Mesenteric fat pad (tissue), 1 donor: ENCODE data around the gene BDKRB1. TPM values are rescaled to one million over a fixed set of nuclear protein-coding genes. Genes with fewer than 3 reads are reported as not detected.

Experiments used
- DNase-seq: peaks from one replicate; pipeline ENCODE4 v3.0.0-alpha.2; 2020; ENCODE audit warnings: low spot score
- total RNA-seq: library from RNA; stranded (reverse); fragmentation: NEBNext Ultra II Directional; extraction: Animal tissue kit (Norgen Biotek cat#: 25700); gene quantifications from one replicate; pipeline ENCODE4 v1.2.1, GENCODE V29; 2021
- donor health status: DM: yes; HTN: yes; CAD: no.

The BDKRB1 gene
- total RNA-seq, 1 donor from 2014 or later = 0.71 TPM

DNA sequence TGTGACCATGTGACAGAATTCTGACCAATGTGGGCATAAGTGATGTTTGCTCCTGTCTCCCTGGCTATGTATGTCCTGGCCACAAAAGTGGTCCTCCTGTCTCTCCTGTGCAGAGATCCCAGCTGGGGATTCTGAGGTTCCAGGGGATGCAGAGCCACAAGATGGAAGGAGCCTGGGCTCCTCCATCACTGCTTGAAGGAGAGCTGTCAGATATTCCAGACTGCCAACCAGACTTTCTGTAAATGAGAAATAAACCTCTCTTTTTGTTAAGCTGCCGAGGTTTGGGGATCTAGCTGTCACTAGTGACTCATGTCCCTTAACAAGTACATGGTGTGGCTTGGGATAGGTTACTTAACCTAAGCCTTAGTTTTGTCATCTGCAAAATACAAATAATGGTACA is 21.9 kb downstream of the BDKRB1 start:
- DNase-seq = no peak

- DNase-seq = no peak
Measured at GRCh38 chr14:96279564-96279963, 23.6 kb downstream of the BDKRB1 start.

DNA sequence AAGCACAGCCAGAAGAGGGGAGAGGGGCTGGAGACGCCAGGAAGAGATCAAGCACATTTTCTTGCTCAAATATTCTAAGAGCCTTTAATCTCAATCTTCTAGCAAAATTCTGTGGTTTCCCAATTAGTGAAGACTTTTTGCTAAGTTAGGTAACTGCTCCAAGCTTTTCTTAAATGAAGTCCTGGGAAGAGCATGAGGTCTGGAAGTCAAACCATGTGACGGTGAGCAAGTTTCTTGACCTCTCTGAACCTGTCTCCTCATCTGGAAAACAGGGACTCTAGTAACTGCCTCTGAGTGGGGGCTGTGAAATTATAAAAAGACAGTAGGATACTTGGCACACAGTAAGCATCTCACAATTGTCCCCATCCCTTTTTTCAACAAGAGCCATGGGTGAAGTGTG is 24.1 kb downstream of the BDKRB1 start:
- DNase-seq = no peak

DNA sequence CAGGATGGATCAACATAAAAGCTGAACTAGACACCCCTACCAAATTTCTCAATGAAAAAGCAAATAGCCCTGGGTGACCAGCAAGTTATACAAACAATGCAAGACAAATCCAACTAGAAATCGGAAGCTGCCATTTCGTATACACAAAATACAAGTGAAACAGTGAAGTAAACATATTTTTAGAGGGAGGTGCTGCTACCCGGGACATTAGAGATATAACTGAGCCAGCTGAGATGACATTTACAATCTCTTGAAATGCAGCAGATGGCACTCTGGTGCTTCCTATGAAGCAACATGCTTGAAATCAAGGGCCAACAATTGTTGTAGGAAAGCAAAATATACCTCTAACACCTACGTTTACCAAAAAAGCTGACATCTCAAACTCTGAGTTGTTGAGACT is 25.5 kb downstream of the BDKRB1 start:
- DNase-seq = no peak

GRCh38 chr14:96284008-96284407 is 28.0 kb downstream of the BDKRB1 start:
- DNase-seq = no peak

DNA sequence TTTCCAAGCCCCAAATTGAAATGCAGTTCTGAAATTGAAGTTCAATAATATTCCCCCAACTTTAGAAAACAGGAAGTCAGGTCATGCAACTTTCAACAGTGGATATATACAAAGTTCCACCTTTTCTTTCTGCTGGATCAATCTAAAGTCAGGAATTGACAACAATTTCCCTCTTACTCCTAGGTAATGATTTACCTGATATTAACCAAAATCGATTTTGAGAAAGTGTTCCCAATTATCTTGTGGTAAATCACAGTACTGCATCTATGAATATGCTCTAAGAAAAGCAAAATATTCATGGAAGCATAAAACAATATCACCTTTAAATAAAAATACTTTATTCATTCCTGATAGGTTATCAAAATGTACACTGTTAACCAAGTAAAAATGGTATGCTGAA is 28.4 kb downstream of the BDKRB1 start:
- DNase-seq = no peak

DNA sequence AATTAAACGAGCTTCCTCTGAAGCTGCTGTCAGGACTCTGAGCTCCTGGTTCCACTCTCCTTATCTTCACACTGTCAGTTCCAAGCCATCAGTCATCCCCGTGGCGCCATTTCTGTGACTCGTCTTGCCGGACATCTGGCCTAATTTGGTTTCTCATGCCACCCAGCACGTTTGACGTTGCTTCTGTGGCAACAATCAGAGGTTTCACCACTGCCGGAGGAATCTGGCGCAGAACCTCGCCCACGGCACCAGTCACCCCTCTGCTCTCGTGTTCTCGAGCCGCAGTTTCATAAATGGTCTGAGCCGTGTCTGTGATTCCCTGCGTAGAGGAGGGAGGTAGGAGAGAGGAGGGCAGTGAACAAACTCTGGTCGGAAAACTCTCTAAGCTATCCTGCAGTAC is 29.7 kb downstream of the BDKRB1 start:
- DNase-seq = no peak

- no peak for DNase-seq
Measured at GRCh38 chr14:96286251-96286650, 30.2 kb downstream of the BDKRB1 start.

- DNase-seq = no peak
Measured at GRCh38 chr14:96287856-96288255, 31.8 kb downstream of the BDKRB1 start.

DNA sequence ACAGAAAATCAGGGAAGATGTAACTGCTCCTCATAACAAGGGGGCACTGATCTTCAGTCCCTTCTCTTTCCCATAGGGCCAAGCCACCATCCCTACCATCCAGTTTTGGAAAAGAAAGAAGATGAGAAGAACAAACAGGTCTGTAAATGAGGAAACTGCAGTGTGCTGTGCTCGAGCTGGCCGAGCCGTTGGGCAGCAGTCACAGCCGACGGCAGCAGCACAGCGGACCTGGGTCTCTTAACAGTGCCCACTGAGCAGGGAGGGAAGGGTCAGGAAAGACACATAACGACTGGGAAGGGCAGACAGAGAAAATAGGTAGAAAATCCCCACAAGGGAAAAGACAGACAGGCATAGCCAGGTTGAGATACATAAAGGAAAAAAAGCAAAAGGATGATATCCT is 38.2 kb downstream of the BDKRB1 start:
- no peak for DNase-seq

- no peak for DNase-seq
Measured at GRCh38 chr14:96297000-96297399, 41.0 kb downstream of the BDKRB1 start.

- DNase-seq = no peak
Measured at GRCh38 chr14:96297997-96298515, 42.0 kb downstream of the BDKRB1 start.

GRCh38 chr14:96299441-96299840 is 43.4 kb downstream of the BDKRB1 start:
- DNase-seq = no peak

DNA sequence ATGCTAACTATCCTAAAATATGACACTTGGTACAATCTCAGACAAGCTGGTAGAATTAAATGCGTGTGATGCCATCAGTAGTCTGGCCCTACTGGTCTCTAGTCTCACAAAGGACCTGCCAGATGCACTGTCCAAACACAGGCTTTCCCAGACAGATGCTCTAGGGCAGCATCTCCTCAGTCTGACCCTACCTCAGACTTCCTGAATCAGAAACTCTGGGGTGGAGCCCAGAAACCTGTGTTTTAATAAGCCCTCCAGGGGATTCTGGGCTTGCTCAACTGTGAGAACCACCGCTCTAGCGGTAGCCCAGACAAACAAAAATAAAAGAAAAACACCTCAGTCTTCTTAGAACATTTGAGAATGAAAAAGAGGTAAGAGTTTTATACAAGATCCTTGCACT is 48.0 kb downstream of the BDKRB1 start:
- DNase-seq = no peak

DNA sequence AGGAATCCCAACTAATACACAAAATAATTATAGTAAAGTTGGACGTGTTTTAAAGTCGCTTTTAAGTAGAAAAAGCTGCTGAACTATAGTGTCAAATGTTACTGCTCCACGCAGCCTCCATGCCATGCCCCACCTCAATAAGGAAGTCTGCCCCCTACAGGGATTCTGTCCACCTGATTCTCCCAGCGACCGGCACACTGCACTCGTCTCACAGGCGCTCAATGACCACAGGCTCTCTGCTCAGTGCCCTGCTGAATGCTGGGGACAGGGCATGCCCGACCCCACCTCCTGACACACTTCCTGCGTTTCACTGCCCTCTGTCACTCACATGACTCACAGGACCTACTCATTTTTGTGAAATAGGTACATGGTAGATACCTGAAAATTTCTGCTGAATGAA is 48.9 kb downstream of the BDKRB1 start:
- DNase-seq = no peak

DNA sequence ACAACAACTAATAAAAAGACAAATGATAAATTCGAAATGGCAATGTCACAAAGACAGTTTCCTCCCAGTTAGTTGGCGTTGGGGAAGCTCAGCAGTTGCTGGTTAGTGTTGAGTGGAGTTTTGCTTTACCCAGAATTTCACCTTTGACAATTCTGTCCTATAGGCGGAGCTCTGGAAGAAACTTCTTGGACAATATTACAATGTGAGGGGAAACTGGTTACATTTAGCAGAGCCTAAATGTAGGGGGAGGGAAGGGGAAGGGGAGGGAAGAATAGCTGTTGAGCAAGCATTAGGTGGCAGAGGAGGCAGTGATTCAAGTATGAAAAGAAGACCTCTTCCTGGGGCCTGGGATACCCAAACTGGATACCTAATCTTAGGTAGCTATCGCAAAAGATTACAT is 51.4 kb downstream of the BDKRB1 start:
- DNase-seq = no peak

- DNase-seq = no peak
Measured at GRCh38 chr14:96309133-96309895, 53.3 kb downstream of the BDKRB1 start.

DNA sequence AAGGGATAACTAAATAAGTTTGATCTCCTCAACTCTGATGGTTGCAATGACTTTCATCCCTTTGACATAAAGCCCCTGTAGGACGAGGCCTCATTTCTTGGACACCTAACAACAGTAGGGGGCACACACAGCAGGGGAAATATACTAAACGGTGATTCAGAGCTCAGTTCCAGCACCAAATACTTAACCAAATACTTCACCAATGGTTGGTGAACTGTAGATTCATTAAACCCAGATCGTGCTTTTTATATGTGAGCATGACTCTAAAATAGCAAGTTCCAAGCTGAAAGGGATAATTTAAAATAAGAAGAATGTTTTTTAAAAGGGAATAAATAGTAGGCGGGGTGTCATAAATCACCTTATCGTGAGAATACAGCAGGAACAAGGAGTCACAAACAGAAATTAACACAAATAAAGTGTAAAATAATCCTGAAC is 53.9 kb downstream of the BDKRB1 start:
- DNase-seq = no peak

DNA sequence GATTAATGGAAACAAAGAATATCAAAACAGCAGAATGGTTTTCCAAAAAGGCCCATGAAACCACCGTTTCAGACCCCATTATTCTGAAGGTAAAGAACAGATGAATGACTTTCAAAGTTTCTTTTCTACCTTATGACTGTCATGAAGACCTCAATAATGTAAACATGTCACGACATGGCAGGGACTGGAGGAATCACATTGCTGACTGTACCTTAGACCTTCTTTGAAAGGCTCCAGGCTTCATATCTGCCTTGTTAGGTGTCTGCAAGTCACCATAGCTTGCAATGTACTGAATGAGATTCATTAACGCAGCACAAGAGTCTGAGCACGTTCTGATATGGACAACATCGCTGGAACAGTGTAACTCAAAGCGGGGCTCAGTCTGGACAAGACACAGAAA is 54.9 kb downstream of the BDKRB1 start:
- DNase-seq = no peak
